Measurements from ENCODE around the gene GALK1. TPM values are rescaled to one million over a fixed set of nuclear protein-coding genes. Genes with fewer than 3 reads are reported as not detected.
A peak's percentile ranks its signal among the peaks of the same experiment; 100 is the strongest.

GALK1 gene
- total RNA-seq, 1 donor from 2014 or later: 18.4 TPM

DNA sequence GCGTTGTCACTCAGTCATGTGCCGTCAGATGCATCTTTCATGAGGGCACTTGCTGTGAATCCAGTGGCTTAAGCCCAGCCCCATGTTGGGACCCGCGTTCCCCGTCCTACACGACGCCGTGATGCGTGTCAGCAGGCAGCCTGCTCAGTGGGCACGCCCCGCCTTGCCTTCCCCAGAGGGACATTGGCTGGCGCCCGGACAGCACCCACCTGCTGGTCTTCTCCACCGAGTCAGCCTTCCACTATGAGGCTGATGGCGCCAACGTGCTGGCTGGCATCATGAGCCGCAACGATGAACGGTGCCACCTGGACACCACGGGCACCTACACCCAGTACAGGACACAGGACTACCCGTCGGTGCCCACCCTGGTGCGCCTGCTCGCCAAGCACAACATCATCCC lies 34.9 kb downstream of the GALK1 start:
- intact Hi-C loops (cut with DNase I): no loop called here
- Histone ChIP-seq H3K27ac (no peak overlapping the region), H3K9me3 (no peaks in the 10 kb centered on the region), H3K27me3 (no peaks in the 10 kb centered on the region), H3K4me1 (no peaks in the 10 kb centered on the region), H3K4me3 (no peak overlapping the region), H3K36me3 (peaks cover 0 to 15% of the 10 kb centered on the region in 2 donors)
- TF ChIP-seq CTCF (IDR thresholded peaks at IDR 0.05) (no peak), POLR2A (IDR thresholded peaks at IDR 0.05) (no peak), POLR2AphosphoS5 (IDR thresholded peaks at IDR 0.05; ENCODE audit: insufficient read depth in 1 of 2, low read depth in 1 of 2) (no peak)
- DNase-seq (ENCODE audit: extremely low spot score in 2 of 2): no peak

- Histone ChIP-seq H3K4me3 (no peak overlapping the region), H3K36me3 (peaks cover 0 to 15% of the 10 kb centered on the region in 2 donors), H3K9me3 (no peaks in the 10 kb centered on the region), H3K27me3 (no peaks in the 10 kb centered on the region), H3K4me1 (peaks cover 5% of the 10 kb centered on the region), H3K27ac (no peak overlapping the region)
- DNase-seq (ENCODE audit: extremely low spot score in 2 of 2): no peak
- TF ChIP-seq POLR2A (IDR thresholded peaks at IDR 0.05) (no peak), POLR2AphosphoS5 (IDR thresholded peaks at IDR 0.05; ENCODE audit: insufficient read depth in 1 of 2, low read depth in 1 of 2) (no peak), CTCF (IDR thresholded peaks at IDR 0.05) (no peak)
- intact Hi-C loops (cut with DNase I): no loop called here
Observed at GRCh38 chr17:75729351-75729750, 35.6 kb downstream of the GALK1 start.

GRCh38 chr17:75727391-75727790 lies 37.6 kb downstream of the GALK1 start:
- H3K4me3 ChIP-seq: no peak overlapping the region
- H3K27ac ChIP-seq: no peak overlapping the region
- no peaks in the 10 kb centered on the region for H3K9me3 ChIP-seq
- H3K4me1 ChIP-seq: peaks cover 13% of the 10 kb centered on the region
- H3K27me3 ChIP-seq: no peaks in the 10 kb centered on the region
- TF ChIP-seq POLR2A (IDR thresholded peaks at IDR 0.05) (no peak), CTCF (IDR thresholded peaks at IDR 0.05) (no peak), POLR2AphosphoS5 (IDR thresholded peaks at IDR 0.05; ENCODE audit: insufficient read depth in 1 of 2, low read depth in 1 of 2) (no peak)
- no peak for DNase-seq (ENCODE audit: extremely low spot score in 2 of 2)
- intact Hi-C loops (cut with DNase I): no loop called here
- H3K36me3 ChIP-seq: peaks cover 0 to 12% of the 10 kb centered on the region in 2 donors

DNA sequence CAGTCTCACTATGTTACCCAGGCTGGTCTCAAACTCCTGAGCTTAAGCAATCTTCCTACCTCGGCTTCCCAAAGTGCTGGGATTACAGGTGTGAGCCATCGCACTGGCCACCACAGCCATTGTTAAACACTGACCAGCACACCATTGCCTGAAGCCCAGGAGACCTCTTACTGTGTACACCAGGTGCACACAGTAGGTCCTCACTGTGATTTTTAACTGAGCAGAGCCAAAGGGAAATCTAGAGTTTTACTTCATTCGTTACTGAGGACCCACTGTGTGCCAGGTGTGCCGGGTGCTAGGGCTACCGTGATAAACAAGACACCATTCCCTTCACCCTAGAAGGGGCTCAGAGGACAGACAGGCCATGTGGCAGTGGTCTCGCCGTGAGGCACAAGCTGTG lies 39.5 kb downstream of the GALK1 start:
- Histone ChIP-seq H3K9me3 (no peaks in the 10 kb centered on the region), H3K4me3 (no peak overlapping the region), H3K36me3 (no peaks in the 10 kb centered on the region), H3K27me3 (no peaks in the 10 kb centered on the region), H3K4me1 (peaks cover 21% of the 10 kb centered on the region), H3K27ac (no peak overlapping the region)
- DNase-seq (ENCODE audit: extremely low spot score in 2 of 2): no peak
- TF ChIP-seq POLR2A (IDR thresholded peaks at IDR 0.05) (no peak), CTCF (IDR thresholded peaks at IDR 0.05) (no peak), POLR2AphosphoS5 (IDR thresholded peaks at IDR 0.05; ENCODE audit: insufficient read depth in 1 of 2, low read depth in 1 of 2) (no peak)
- intact Hi-C loops (cut with DNase I): no loop called here

- intact Hi-C loops (cut with DNase I): no loop called here
- H3K36me3 ChIP-seq: no peaks in the 10 kb centered on the region
- TF ChIP-seq POLR2AphosphoS5 (IDR thresholded peaks at IDR 0.05; ENCODE audit: insufficient read depth in 1 of 2, low read depth in 1 of 2) (no peak), CTCF (IDR thresholded peaks at IDR 0.05) (no peak), POLR2A (IDR thresholded peaks at IDR 0.05) (no peak)
- no peaks in the 10 kb centered on the region for H3K27me3 ChIP-seq
- H3K9me3 ChIP-seq: no peaks in the 10 kb centered on the region
- H3K4me3 ChIP-seq: peak overlapping the region in 1 of 2 donors; percentile 50
- no peak overlapping the region for H3K27ac ChIP-seq
- DNase-seq (ENCODE audit: extremely low spot score in 2 of 2): no peak
- peaks cover 21% of the 10 kb centered on the region for H3K4me1 ChIP-seq
Observed at GRCh38 chr17:75724016-75725003, 40.7 kb downstream of the GALK1 start.
